NK-92 (cell line): ENCODE results near the gene PLA2G2E.
"Not testable (repeated sequence)": the region's sequence is repeated elsewhere in the genome, so short reads cannot be mapped to it uniquely, and the experiment has no call there.

Experiments
- DNase-seq: peaks from one replicate; lab custom pipeline; 2025; ENCODE audit not compliant: unreplicated experiment; lab: John Stamatoyannopoulos, UW

The PLA2G2E gene

GRCh38 chr1:19932866-19933265, 9.4 kb upstream of the PLA2G2E start:
- DNase-seq: no peak

DNA sequence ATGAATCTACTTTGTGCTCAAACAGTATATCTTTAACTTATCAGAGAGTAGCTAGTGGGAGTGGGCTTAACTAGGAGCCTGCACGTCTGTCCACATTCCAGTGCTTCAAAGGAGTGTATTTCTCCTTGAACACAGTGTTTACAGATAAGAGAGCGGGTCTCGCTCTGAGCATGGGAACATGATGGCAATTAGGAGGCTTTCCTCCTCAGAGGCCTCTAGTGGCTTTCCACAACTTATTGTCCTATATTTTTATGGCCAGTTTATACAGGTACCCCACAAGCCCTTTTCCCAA, 3.7 kb upstream of the PLA2G2E start:
- DNase-seq: not testable (repeated sequence)

DNA sequence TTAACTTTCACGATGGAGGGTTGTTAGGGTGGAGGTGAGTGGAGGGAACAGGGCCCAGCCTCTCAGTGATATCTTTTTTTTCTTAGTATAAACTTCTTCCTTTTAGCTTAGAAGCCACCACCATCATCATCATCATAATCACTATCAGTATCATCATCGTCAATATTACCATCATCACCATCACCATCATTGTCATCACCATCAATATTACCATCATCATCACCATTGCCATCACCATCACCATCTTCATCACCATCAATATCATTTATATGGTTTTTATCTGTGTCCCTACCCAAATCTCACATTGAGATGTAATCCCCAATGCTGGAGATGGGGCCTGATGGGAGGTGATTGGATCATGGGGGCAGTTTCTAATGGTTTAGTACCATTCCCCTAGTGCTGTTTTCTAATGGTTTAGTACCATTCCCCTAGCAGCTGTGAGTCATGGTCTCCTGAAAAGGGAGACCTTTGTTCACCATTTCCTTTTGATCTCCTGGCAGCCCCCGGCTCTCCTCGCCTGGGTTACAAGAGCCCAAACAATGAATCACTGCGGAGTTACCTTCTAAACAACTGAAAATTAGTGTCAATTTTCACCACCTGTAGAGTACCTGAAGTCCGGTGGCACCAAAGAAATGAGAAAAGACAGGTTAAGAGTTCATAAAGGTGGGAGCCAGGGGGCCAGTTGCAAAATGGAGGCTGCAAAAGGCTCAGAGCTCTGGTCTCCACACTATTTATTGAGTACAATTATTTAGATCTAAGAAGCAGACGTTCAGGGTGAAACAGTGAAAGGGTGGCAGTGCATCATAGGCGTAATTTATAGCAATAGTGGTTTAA, 3.1 kb upstream of the PLA2G2E start:
- no peak for DNase-seq

DNA sequence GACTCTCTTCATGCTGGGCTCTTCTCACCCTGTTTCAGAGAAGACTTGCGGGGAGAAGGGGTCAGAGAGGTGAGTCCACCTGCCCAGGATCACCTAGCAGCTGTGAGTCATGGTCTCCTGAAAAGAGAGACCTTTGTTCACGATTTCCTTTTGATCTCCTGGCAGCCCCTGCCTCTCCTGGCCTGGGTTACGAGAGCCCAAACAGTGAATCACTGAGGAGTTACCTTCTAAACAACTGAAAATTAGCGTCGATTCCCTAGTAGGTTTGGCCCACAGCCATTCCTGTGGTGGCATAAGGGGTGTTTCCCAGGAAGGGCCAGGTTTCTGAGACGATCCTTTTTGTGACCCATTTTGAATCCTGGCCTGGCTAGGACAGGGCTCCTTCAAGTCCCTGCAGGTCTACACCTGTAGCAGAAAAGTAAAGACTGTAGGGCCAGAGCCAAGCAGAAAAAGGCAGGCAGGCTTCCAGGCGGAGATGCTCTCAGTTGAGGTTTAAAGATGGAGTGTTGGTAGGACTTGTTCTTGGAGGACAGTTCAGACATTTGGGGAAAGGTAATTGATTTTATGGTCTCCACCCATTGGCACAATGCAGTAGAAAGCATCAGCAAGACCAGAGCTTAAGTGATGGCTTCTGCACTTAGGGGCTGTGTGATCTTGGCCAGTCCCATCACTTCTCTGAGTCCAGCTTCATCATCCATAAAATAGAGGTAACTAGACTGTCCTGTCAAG, 2.1 kb upstream of the PLA2G2E start:
- DNase-seq: no peak

GRCh38 chr1:19923953-19924346, 533 bp upstream of the PLA2G2E start:
- no peak for DNase-seq

GRCh38 chr1:19922015-19922688, 1.3 kb downstream of the PLA2G2E start:
- no peak for DNase-seq

GRCh38 chr1:19921310-19921709, 2.1 kb downstream of the PLA2G2E start:
- no peak for DNase-seq

- DNase-seq: no peak
These were observed 3.2 kb downstream of the PLA2G2E start for GRCh38 chr1:19920132-19920710.

GRCh38 chr1:19918057-19918456, 5.4 kb downstream of the PLA2G2E start:
- no peak for DNase-seq

DNA sequence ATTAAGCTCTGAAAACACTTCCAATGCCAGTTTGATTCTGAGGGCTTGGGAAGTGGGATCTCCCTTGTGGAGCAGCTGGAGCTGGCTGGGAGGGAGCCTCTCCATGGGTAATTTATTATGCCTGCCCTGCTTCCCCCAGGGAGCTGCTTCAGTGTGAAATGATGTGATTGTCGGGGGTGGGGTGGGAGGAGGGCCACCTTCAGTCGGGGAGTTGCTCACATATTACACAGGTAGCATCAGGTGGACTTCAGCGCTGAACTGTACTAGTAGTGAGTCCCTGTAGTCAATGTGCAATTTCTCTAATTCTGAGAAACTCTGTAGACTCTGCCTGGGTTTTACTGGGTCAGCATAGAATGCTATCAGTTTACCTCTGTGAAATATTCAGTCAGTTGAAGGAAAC, 12.8 kb downstream of the PLA2G2E start:
- DNase-seq: no peak

- DNase-seq: no peak
These were observed 13.4 kb downstream of the PLA2G2E start for GRCh38 chr1:19909971-19910370.

- no peak for DNase-seq
These were observed 14.0 kb downstream of the PLA2G2E start for GRCh38 chr1:19909392-19909791.

- DNase-seq: no peak
These were observed 16.0 kb downstream of the PLA2G2E start for GRCh38 chr1:19907456-19907855.

- DNase-seq: no peak
These were observed 19.8 kb downstream of the PLA2G2E start for GRCh38 chr1:19903621-19904020.

DNA sequence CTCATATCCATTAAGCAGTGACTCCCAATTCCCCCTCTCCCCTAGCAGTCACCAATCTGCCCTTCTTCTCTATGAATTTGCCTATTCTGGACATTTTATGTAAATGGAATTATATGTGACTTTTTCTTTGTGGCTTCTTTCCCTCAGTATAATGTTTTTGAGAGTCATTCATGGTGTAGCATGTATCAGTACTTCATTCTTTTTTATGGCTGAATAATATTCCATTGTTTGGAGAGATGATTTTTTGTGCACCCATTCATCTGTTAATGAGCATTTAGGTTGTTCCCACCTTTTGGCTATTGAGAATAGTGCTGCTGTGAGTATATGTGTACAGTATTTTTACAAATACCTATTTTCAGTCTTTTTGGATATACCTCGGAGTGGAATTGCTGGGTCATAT, 21.8 kb downstream of the PLA2G2E start:
- DNase-seq: no peak

- no peak for DNase-seq
These were observed 29.2 kb downstream of the PLA2G2E start for GRCh38 chr1:19894218-19894617.

- no peak for DNase-seq
These were observed 29.7 kb downstream of the PLA2G2E start for GRCh38 chr1:19893687-19894086.

DNA sequence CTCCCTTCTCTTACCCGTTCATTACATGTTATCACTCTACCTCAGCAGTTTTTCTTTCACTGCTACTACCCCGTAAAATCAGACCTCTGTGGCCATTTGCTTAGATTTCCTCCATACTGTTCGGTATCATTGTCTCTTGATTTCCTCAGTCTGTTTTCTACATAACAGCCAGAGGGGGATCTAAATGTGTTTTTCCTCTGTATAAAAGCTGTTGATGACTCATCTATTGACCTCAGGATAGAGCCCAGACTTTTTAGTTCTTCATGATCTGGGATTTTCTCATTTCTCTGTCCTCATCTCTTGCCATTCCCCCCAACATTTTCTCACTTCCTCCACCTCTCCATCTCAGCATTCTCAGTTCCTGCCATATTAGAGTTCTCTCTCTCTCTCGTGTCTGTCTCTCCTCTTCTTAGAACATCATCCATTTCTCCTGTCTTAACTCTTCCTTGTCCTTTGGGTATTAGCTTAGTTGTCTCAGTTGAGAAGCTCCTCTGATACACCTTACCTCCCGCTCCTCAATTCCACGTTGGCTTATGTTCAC, 30.7 kb downstream of the PLA2G2E start:
- DNase-seq: no peak

- no peak for DNase-seq
These were observed 31.3 kb downstream of the PLA2G2E start for GRCh38 chr1:19892129-19892528.

DNA sequence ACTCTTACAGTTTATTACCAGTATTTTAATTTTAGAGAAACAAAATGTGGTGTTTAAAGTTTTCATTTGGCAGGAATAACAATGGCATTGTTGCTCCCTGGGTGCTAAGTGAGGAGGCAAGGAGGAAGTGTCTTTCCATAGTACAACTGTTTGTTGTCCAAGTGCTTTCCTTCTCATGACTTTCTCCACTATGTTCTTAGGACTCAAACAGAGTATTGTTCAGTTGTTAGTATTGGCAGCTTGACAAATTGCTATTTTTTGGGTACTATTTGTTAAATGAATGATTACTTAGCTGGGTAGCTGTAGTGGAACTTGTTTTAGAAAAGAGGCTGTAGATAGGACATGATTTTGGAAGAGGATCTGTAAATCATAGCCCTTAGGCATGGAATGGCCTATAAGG, 33.8 kb downstream of the PLA2G2E start:
- DNase-seq: no peak

DNA sequence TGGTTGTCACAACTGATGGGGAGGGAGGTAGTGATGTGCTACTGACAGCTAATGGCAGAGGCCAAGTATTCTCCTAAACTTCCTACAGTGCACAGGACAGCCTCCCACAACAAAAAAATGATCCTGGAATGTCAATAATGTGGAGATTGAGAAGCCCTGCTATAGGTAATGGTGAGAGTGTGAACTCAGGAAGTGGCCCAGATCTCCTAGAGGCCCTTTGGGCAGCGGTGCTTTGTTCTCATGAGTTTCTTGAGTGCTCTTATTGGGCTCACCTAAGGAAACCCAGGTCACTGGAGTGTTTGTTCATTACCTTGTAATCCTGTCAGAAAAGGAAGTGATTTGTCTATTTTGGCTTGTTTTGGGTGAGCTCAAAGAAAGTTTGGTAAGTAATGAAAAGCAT, 35.3 kb downstream of the PLA2G2E start:
- DNase-seq: no peak

DNA sequence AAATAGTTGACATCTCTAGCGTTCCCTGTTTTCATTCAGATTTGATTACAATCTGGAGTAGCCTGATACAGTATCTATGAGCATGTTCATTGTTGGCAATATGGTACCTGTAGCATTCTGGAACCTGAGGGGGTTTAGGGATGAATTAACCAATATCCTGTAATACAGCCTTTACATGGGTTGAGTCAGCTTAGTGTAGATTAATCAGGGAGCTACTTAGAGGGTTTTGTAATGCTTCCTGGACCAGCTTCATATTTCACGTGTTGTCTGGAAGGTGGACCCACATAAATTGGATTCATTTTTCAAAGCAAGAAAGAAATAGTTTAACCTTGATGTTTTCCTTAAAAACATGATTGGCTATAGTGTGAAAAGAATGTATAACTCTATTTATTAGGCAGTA, 37.6 kb downstream of the PLA2G2E start:
- no peak for DNase-seq
